Measurements from ENCODE around the gene ADAMTS9. TPM values are rescaled to one million over a fixed set of nuclear protein-coding genes. Genes with fewer than 3 reads are reported as not detected.

The ADAMTS9 gene
- total and polyA plus RNA-seq, 2 experiments from 2014 or later = 0.31 to 0.81 TPM

DNA sequence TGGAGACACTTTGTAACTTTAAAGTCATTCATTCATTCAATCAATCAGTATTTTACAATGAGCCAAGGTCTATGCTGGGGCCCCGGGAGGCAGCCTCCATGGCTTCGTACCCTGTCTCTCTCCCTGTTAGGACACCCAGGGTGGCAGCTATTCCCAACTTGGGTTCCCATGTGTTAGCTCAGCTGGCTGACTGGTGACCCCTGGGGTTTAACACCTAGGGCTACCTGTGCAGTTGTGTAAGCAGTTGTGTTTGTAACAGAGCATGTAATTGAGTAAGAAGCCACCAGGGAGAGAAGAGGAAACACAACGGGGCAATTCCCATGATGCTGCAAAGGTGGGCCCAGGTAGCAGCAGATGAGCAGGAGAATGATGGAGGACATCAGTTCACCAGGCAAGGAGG lies 132.4 kb downstream of the ADAMTS9 start:
- H3K4me3 Mint-ChIP-seq = no peak overlapping the region
- no peak overlapping the region for H3K27ac Mint-ChIP-seq
- no peaks in the 10 kb centered on the region for H3K36me3 Mint-ChIP-seq (ENCODE audit: low read depth)
- Histone ChIP-seq H2AFZ (no peak overlapping the region), H3K9me2 (ENCODE audit: insufficient read depth) (no peaks in the 10 kb centered on the region; the same call in 1 of the 2 replicates), H4K20me1 (replicated peaks; ENCODE audit: insufficient read depth) (no peaks in the 10 kb centered on the region), H3K36me3 (ENCODE audit: insufficient read depth) (no peaks in the 10 kb centered on the region), H3K4me2 (no peak overlapping the region), H3K4me1 (ENCODE audit: insufficient read depth) (no peaks in the 10 kb centered on the region), H3F3A (replicated peaks; ENCODE audit: low read depth) (no peaks in the 10 kb centered on the region), H3K27ac (ENCODE audit: low read depth) (no peak overlapping the region), H3K27me3 (ENCODE audit: insufficient read depth) (no peaks in the 10 kb centered on the region), H3K4me3 (no peak overlapping the region), H3K79me2 (replicated peaks; ENCODE audit: insufficient read depth) (no peaks in the 10 kb centered on the region)
- H3K9me3 Mint-ChIP-seq = no peaks in the 10 kb centered on the region
- no peak for DNase-seq (ENCODE audit: low spot score)
- no peak for TF ChIP-seq CREB1 (CRISPR knock-in tag; IDR thresholded peaks at IDR 0.05; ENCODE audit: low read depth)
- TF ChIP-seq, protein P1, sequence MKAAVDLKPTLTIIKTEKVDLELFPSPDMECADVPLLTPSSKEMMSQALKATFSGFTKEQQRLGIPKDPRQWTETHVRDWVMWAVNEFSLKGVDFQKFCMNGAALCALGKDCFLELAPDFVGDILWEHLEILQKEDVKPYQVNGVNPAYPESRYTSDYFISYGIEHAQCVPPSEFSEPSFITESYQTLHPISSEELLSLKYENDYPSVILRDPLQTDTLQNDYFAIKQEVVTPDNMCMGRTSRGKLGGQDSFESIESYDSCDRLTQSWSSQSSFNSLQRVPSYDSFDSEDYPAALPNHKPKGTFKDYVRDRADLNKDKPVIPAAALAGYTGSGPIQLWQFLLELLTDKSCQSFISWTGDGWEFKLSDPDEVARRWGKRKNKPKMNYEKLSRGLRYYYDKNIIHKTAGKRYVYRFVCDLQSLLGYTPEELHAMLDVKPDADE (IDR thresholded peaks at IDR 0.05) = no peak
- no peak for TF ChIP-seq EZH2phosphoT487 (IDR thresholded peaks at IDR 0.05; ENCODE audit: unreplicated experiment)
- TF ChIP-seq NANOG (IDR thresholded peaks at IDR 0.05; ENCODE audit: borderline replicate concordance) = no peak
- TF ChIP-seq ZNF114 (CRISPR knock-in tag; IDR thresholded peaks at IDR 0.05) = no peak
- no peak for TF ChIP-seq POLR2AphosphoS5 (IDR thresholded peaks at IDR 0.05; ENCODE audit: low read depth)
- TF ChIP-seq, protein P2, sequence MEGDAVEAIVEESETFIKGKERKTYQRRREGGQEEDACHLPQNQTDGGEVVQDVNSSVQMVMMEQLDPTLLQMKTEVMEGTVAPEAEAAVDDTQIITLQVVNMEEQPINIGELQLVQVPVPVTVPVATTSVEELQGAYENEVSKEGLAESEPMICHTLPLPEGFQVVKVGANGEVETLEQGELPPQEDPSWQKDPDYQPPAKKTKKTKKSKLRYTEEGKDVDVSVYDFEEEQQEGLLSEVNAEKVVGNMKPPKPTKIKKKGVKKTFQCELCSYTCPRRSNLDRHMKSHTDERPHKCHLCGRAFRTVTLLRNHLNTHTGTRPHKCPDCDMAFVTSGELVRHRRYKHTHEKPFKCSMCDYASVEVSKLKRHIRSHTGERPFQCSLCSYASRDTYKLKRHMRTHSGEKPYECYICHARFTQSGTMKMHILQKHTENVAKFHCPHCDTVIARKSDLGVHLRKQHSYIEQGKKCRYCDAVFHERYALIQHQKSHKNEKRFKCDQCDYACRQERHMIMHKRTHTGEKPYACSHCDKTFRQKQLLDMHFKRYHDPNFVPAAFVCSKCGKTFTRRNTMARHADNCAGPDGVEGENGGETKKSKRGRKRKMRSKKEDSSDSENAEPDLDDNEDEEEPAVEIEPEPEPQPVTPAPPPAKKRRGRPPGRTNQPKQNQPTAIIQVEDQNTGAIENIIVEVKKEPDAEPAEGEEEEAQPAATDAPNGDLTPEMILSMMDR (conservative IDR thresholded peaks at IDR 0.05; ENCODE audit: low read depth in 2 of 2) = no peak
- TF ChIP-seq, protein P3, sequence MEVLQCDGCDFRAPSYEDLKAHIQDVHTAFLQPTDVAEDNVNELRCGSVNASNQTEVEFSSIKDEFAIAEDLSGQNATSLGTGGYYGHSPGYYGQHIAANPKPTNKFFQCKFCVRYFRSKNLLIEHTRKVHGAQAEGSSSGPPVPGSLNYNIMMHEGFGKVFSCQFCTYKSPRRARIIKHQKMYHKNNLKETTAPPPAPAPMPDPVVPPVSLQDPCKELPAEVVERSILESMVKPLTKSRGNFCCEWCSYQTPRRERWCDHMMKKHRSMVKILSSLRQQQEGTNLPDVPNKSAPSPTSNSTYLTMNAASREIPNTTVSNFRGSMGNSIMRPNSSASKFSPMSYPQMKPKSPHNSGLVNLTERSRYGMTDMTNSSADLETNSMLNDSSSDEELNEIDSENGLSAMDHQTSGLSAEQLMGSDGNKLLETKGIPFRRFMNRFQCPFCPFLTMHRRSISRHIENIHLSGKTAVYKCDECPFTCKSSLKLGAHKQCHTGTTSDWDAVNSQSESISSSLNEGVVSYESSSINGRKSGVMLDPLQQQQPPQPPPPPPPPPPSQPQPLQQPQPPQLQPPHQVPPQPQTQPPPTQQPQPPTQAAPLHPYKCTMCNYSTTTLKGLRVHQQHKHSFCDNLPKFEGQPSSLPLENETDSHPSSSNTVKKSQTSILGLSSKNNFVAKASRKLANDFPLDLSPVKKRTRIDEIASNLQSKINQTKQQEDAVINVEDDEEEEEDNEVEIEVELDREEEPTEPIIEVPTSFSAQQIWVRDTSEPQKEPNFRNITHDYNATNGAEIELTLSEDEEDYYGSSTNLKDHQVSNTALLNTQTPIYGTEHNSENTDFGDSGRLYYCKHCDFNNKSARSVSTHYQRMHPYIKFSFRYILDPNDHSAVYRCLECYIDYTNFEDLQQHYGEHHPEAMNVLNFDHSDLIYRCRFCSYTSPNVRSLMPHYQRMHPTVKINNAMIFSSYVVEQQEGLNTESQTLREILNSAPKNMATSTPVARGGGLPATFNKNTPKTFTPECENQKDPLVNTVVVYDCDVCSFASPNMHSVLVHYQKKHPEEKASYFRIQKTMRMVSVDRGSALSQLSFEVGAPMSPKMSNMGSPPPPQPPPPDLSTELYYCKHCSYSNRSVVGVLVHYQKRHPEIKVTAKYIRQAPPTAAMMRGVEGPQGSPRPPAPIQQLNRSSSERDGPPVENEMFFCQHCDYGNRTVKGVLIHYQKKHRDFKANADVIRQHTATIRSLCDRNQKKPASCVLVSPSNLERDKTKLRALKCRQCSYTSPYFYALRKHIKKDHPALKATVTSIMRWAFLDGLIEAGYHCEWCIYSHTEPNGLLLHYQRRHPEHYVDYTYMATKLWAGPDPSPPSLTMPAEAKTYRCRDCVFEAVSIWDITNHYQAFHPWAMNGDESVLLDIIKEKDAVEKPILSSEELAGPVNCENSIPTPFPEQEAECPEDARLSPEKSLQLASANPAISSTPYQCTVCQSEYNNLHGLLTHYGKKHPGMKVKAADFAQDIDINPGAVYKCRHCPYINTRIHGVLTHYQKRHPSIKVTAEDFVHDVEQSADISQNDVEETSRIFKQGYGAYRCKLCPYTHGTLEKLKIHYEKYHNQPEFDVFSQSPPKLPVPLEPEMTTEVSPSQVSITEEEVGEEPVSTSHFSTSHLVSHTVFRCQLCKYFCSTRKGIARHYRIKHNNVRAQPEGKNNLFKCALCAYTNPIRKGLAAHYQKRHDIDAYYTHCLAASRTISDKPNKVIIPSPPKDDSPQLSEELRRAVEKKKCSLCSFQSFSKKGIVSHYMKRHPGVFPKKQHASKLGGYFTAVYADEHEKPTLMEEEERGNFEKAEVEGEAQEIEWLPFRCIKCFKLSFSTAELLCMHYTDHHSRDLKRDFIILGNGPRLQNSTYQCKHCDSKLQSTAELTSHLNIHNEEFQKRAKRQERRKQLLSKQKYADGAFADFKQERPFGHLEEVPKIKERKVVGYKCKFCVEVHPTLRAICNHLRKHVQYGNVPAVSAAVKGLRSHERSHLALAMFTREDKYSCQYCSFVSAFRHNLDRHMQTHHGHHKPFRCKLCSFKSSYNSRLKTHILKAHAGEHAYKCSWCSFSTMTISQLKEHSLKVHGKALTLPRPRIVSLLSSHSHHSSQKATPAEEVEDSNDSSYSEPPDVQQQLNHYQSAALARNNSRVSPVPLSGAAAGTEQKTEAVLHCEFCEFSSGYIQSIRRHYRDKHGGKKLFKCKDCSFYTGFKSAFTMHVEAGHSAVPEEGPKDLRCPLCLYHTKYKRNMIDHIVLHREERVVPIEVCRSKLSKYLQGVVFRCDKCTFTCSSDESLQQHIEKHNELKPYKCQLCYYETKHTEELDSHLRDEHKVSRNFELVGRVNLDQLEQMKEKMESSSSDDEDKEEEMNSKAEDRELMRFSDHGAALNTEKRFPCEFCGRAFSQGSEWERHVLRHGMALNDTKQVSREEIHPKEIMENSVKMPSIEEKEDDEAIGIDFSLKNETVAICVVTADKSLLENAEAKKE (CRISPR knock-in tag; IDR thresholded peaks at IDR 0.05) = no peak
- no peak for TF ChIP-seq STAT1 (IDR thresholded peaks at IDR 0.05; ENCODE audit: unreplicated experiment)
- TF ChIP-seq ZNF331 (CRISPR knock-in tag; IDR thresholded peaks at IDR 0.05; ENCODE audit: low read depth) = no peak
- TF ChIP-seq, protein P4, sequence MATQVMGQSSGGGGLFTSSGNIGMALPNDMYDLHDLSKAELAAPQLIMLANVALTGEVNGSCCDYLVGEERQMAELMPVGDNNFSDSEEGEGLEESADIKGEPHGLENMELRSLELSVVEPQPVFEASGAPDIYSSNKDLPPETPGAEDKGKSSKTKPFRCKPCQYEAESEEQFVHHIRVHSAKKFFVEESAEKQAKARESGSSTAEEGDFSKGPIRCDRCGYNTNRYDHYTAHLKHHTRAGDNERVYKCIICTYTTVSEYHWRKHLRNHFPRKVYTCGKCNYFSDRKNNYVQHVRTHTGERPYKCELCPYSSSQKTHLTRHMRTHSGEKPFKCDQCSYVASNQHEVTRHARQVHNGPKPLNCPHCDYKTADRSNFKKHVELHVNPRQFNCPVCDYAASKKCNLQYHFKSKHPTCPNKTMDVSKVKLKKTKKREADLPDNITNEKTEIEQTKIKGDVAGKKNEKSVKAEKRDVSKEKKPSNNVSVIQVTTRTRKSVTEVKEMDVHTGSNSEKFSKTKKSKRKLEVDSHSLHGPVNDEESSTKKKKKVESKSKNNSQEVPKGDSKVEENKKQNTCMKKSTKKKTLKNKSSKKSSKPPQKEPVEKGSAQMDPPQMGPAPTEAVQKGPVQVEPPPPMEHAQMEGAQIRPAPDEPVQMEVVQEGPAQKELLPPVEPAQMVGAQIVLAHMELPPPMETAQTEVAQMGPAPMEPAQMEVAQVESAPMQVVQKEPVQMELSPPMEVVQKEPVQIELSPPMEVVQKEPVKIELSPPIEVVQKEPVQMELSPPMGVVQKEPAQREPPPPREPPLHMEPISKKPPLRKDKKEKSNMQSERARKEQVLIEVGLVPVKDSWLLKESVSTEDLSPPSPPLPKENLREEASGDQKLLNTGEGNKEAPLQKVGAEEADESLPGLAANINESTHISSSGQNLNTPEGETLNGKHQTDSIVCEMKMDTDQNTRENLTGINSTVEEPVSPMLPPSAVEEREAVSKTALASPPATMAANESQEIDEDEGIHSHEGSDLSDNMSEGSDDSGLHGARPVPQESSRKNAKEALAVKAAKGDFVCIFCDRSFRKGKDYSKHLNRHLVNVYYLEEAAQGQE (IDR thresholded peaks at IDR 0.05; ENCODE audit: unreplicated experiment) = no peak
- no peak for TF ChIP-seq EZH2 (IDR thresholded peaks at IDR 0.05; ENCODE audit: low read depth, unreplicated experiment)
- no peak for TF ChIP-seq JUNB (IDR thresholded peaks at IDR 0.05; ENCODE audit: unreplicated experiment)
- H3K4me1 Mint-ChIP-seq = peaks cover 8% of the 10 kb centered on the region; the same call in 2 of the 3 replicates
- peaks cover 4% of the 10 kb centered on the region for H3K27me3 Mint-ChIP-seq (ENCODE audit: insufficient read depth, low read depth, poor library complexity)
- ATAC-seq = no peak
